ENCODE results near the gene DAZAP1.

Gene DAZAP1

GRCh38 chr19:1455002-1455335 lies 47.6 kb downstream of the DAZAP1 start:
- TF ChIP-seq ARNTL (CRISPR knock-in tag; IDR thresholded peaks at IDR 0.05; ENCODE audit: borderline replicate concordance, low read depth), result no peak
- TF ChIP-seq OSR1 (CRISPR knock-in tag; IDR thresholded peaks at IDR 0.05), result no peak
- TF ChIP-seq CSDC2 (CRISPR knock-in tag; IDR thresholded peaks at IDR 0.05), result no peak
- TF ChIP-seq BACH2 (CRISPR knock-in tag; IDR thresholded peaks at IDR 0.05; ENCODE audit: borderline replicate concordance), result no peak
- no peak for TF ChIP-seq CSRNP3 (CRISPR knock-in tag; IDR thresholded peaks at IDR 0.05)
- no peak for TF ChIP-seq PPARA (CRISPR knock-in tag; IDR thresholded peaks at IDR 0.05; ENCODE audit: borderline replicate concordance)
- TF ChIP-seq ZFP3 (CRISPR knock-in tag; IDR thresholded peaks at IDR 0.05), result no peak
- no peak for TF ChIP-seq ZC3H10 (CRISPR knock-in tag; IDR thresholded peaks at IDR 0.05)
- ATAC-seq, result no peak

GRCh38 chr19:1455336-1456120 lies 48.1 kb downstream of the DAZAP1 start:
- ATAC-seq, result peak; percentile 47
- TF ChIP-seq TSHZ2 (CRISPR knock-in tag; IDR thresholded peaks at IDR 0.05), result no peak
- no peak for TF ChIP-seq ZNF8 (CRISPR knock-in tag; IDR thresholded peaks at IDR 0.05)
- TF ChIP-seq RARB (CRISPR knock-in tag; IDR thresholded peaks at IDR 0.05), result no peak

- no peak for ATAC-seq
- TF ChIP-seq ARNTL (CRISPR knock-in tag; IDR thresholded peaks at IDR 0.05; ENCODE audit: borderline replicate concordance, low read depth) (no peak), ZFP3 (CRISPR knock-in tag; IDR thresholded peaks at IDR 0.05) (no peak), ZNF8 (CRISPR knock-in tag; IDR thresholded peaks at IDR 0.05) (no peak), TSHZ2 (CRISPR knock-in tag; IDR thresholded peaks at IDR 0.05) (no peak), PATZ1 (CRISPR knock-in tag; IDR thresholded peaks at IDR 0.05; ENCODE audit: borderline replicate concordance) (no peak), ESRRG (CRISPR knock-in tag; IDR thresholded peaks at IDR 0.05) (no peak), CREB5 (CRISPR knock-in tag; IDR thresholded peaks at IDR 0.05; ENCODE audit: low read depth) (no peak), OSR1 (CRISPR knock-in tag; IDR thresholded peaks at IDR 0.05) (no peak), TOX (CRISPR knock-in tag; IDR thresholded peaks at IDR 0.05; ENCODE audit: borderline replicate concordance) (no peak), RARB (CRISPR knock-in tag; IDR thresholded peaks at IDR 0.05) (no peak), GLIS3 (CRISPR knock-in tag; IDR thresholded peaks at IDR 0.05) (no peak), BACH2 (CRISPR knock-in tag; IDR thresholded peaks at IDR 0.05; ENCODE audit: borderline replicate concordance) (no peak), TCF4 (CRISPR knock-in tag; IDR thresholded peaks at IDR 0.05; ENCODE audit: borderline replicate concordance) (no peak), POU6F1 (CRISPR knock-in tag; IDR thresholded peaks at IDR 0.05; ENCODE audit: borderline replicate concordance, low read depth) (no peak), ISL1 (CRISPR knock-in tag; IDR thresholded peaks at IDR 0.05) (no peak), ZC3H10 (CRISPR knock-in tag; IDR thresholded peaks at IDR 0.05) (no peak), ZFP30 (CRISPR knock-in tag; IDR thresholded peaks at IDR 0.05) (no peak), ZNF565 (CRISPR knock-in tag; conservative IDR thresholded peaks at IDR 0.05; ENCODE audit: low read depth) (no peak), CSDC2 (CRISPR knock-in tag; IDR thresholded peaks at IDR 0.05) (no peak)
Observed at GRCh38 chr19:1456121-1456900, 48.9 kb downstream of the DAZAP1 start.
